IPS-20b (cell line): ENCODE measurements around the gene DDX55.

ENCODE experiments used
- H3K27ac ChIP-seq: one replicate; pipeline ENCODE4 v1.5.1; 2013; ENCODE audit warnings: low read length
- H3K27me3 ChIP-seq: 2 replicates; pipeline ENCODE4 v1.6.1; 2013; ENCODE audit warnings: mild to moderate bottlenecking, low read length, inconsistent platforms; ENCODE audit not compliant: insufficient read depth
- H3K36me3 ChIP-seq: 2 replicates; pipeline ENCODE4 v1.6.1; 2013; ENCODE audit warnings: low read depth, mild to moderate bottlenecking, inconsistent platforms, low read length, moderate library complexity; ENCODE audit not compliant: insufficient read depth
- H3K4me1 ChIP-seq: 2 replicates; pipeline ENCODE4 v1.6.1; 2013; ENCODE audit warnings: mild to moderate bottlenecking, control low read depth, inconsistent platforms, low read length, moderate library complexity; ENCODE audit not compliant: insufficient read depth
- H3K4me3 ChIP-seq: 2 replicates; pipeline ENCODE4 v1.5.1; 2013; ENCODE audit warnings: mild to moderate bottlenecking, low read length, inconsistent platforms
- H3K9ac ChIP-seq: 2 replicates; pipeline ENCODE4 v1.6.1; 2013; ENCODE audit warnings: low read depth, mild to moderate bottlenecking, inconsistent platforms, low read length, moderate library complexity
- H3K9me3 ChIP-seq: 2 replicates; pipeline ENCODE4 v1.6.1; 2013; ENCODE audit warnings: mild to moderate bottlenecking, low read depth, low read length, inconsistent platforms; ENCODE audit not compliant: insufficient read depth

The DDX55 gene

GRCh38 chr12:123614531-123614930 lies 12.6 kb downstream of the DDX55 start:
- peaks cover 94% of the 10 kb centered on the region for H3K36me3 ChIP-seq
- H3K4me3 ChIP-seq: no peak overlapping the region
- no peak overlapping the region for H3K9ac ChIP-seq

GRCh38 chr12:123617144-123617543 lies 15.2 kb downstream of the DDX55 start:
- Histone ChIP-seq H3K27me3 (no peaks in the 10 kb centered on the region), H3K36me3 (peaks cover 95% of the 10 kb centered on the region)

More at GRCh38 chr12:123614531-123614930, 12.6 kb downstream of the DDX55 start:
- no peak overlapping the region for H3K27ac ChIP-seq
- no peaks in the 10 kb centered on the region for H3K9me3 ChIP-seq
- H3K27me3 ChIP-seq: no peaks in the 10 kb centered on the region
- no peaks in the 10 kb centered on the region for H3K4me1 ChIP-seq

GRCh38 chr12:123617580-123617979 lies 15.7 kb downstream of the DDX55 start:
- Histone ChIP-seq H3K9ac (no peak overlapping the region), H3K4me3 (no peak overlapping the region), H3K36me3 (peaks cover 95% of the 10 kb centered on the region), H3K4me1 (no peaks in the 10 kb centered on the region), H3K27me3 (no peaks in the 10 kb centered on the region), H3K9me3 (no peaks in the 10 kb centered on the region), H3K27ac (no peak overlapping the region)

More at GRCh38 chr12:123617144-123617543, 15.2 kb downstream of the DDX55 start:
- no peak overlapping the region for H3K9ac ChIP-seq
- no peaks in the 10 kb centered on the region for H3K9me3 ChIP-seq
- no peak overlapping the region for H3K27ac ChIP-seq
- no peak overlapping the region for H3K4me3 ChIP-seq
- no peaks in the 10 kb centered on the region for H3K4me1 ChIP-seq

GRCh38 chr12:123621101-123621500 lies 19.2 kb downstream of the DDX55 start:
- Histone ChIP-seq H3K36me3 (peaks cover 81% of the 10 kb centered on the region), H3K4me1 (no peaks in the 10 kb centered on the region), H3K9ac (no peak overlapping the region), H3K27me3 (no peaks in the 10 kb centered on the region), H3K27ac (no peak overlapping the region), H3K4me3 (no peak overlapping the region), H3K9me3 (no peaks in the 10 kb centered on the region)

- Histone ChIP-seq H3K4me3 (no peak overlapping the region), H3K36me3 (peaks cover 81% of the 10 kb centered on the region), H3K27me3 (no peaks in the 10 kb centered on the region), H3K4me1 (no peaks in the 10 kb centered on the region), H3K9ac (no peak overlapping the region), H3K9me3 (no peaks in the 10 kb centered on the region), H3K27ac (no peak overlapping the region)
Observed at GRCh38 chr12:123621619-123622530, 20.0 kb downstream of the DDX55 start.

GRCh38 chr12:123633379-123634141 lies 31.7 kb downstream of the DDX55 start, which contains the start of the genes EIF2B1 and GTF2H3:
Gene EIF2B1 (minus strand): TSS chr12:123633686. CDS start chr12:123633557, 129 bp downstream.
Gene GTF2H3 (plus strand): TSS chr12:123633829. CDS start chr12:123633860, 31 bp downstream.
- Histone ChIP-seq H3K9me3 (no peaks in the 10 kb centered on the region), H3K36me3 (peaks cover 27% of the 10 kb centered on the region)

GRCh38 chr12:123634142-123634561 lies 32.3 kb downstream of the DDX55 start:
- Histone ChIP-seq H3K27me3 (no peaks in the 10 kb centered on the region), H3K4me3 (peak overlapping the region; percentile 88), H3K9me3 (no peaks in the 10 kb centered on the region), H3K9ac (peak overlapping the region; percentile 95), H3K4me1 (peaks cover 3% of the 10 kb centered on the region; the same call in 1 of the 2 replicates), H3K36me3 (peaks cover 21% of the 10 kb centered on the region), H3K27ac (peak overlapping the region; percentile 35)

More at GRCh38 chr12:123633379-123634141, 31.7 kb downstream of the DDX55 start, which contains the start of the genes EIF2B1 and GTF2H3:
- H3K27me3 ChIP-seq: no peaks in the 10 kb centered on the region
- H3K4me3 ChIP-seq: peak within 1 kb of the TSS; percentile 88
- peak within 1 kb of the TSS; percentile 35 for H3K27ac ChIP-seq
- peak within 1 kb of the TSS; percentile 95 for H3K9ac ChIP-seq
- H3K4me1 ChIP-seq: peaks cover 3% of the 10 kb centered on the region; the same call in 1 of the 2 replicates

- no peaks in the 10 kb centered on the region for H3K27me3 ChIP-seq
- no peak overlapping the region for H3K27ac ChIP-seq
- no peak overlapping the region for H3K4me3 ChIP-seq
- no peaks in the 10 kb centered on the region for H3K4me1 ChIP-seq
- H3K9ac ChIP-seq: no peak overlapping the region
- H3K36me3 ChIP-seq: peaks cover 53% of the 10 kb centered on the region
- H3K9me3 ChIP-seq: no peaks in the 10 kb centered on the region
Observed at GRCh38 chr12:123643911-123644310, 42.0 kb downstream of the DDX55 start.

GRCh38 chr12:123645380-123645779 lies 43.5 kb downstream of the DDX55 start:
- H3K27me3 ChIP-seq: no peaks in the 10 kb centered on the region
- no peaks in the 10 kb centered on the region for H3K9me3 ChIP-seq
- H3K9ac ChIP-seq: no peak overlapping the region
- no peaks in the 10 kb centered on the region for H3K4me1 ChIP-seq
- no peak overlapping the region for H3K27ac ChIP-seq
- H3K4me3 ChIP-seq: no peak overlapping the region
- peaks cover 68% of the 10 kb centered on the region for H3K36me3 ChIP-seq

- Histone ChIP-seq H3K4me3 (no peak overlapping the region), H3K27me3 (no peaks in the 10 kb centered on the region), H3K36me3 (peaks cover 73% of the 10 kb centered on the region), H3K27ac (no peak overlapping the region), H3K4me1 (no peaks in the 10 kb centered on the region), H3K9ac (no peak overlapping the region), H3K9me3 (no peaks in the 10 kb centered on the region)
Observed at GRCh38 chr12:123645878-123646277, 44.0 kb downstream of the DDX55 start.

GRCh38 chr12:123648401-123648800 lies 46.5 kb downstream of the DDX55 start:
- no peaks in the 10 kb centered on the region for H3K27me3 ChIP-seq
- H3K27ac ChIP-seq: no peak overlapping the region
- no peaks in the 10 kb centered on the region for H3K9me3 ChIP-seq
- no peak overlapping the region for H3K4me3 ChIP-seq
- H3K4me1 ChIP-seq: no peaks in the 10 kb centered on the region
- H3K9ac ChIP-seq: no peak overlapping the region
- H3K36me3 ChIP-seq: peaks cover 80% of the 10 kb centered on the region
